DMS53 treated with DMSO at 0.1 percent for 48 hours (cell line): Measurements from ENCODE around the gene EIF3L.

Source experiments
- DNase-seq: peaks from one replicate; lab custom pipeline; 2025; ENCODE audit not compliant: unreplicated experiment; lab: John Stamatoyannopoulos, UW

The EIF3L gene

DNA sequence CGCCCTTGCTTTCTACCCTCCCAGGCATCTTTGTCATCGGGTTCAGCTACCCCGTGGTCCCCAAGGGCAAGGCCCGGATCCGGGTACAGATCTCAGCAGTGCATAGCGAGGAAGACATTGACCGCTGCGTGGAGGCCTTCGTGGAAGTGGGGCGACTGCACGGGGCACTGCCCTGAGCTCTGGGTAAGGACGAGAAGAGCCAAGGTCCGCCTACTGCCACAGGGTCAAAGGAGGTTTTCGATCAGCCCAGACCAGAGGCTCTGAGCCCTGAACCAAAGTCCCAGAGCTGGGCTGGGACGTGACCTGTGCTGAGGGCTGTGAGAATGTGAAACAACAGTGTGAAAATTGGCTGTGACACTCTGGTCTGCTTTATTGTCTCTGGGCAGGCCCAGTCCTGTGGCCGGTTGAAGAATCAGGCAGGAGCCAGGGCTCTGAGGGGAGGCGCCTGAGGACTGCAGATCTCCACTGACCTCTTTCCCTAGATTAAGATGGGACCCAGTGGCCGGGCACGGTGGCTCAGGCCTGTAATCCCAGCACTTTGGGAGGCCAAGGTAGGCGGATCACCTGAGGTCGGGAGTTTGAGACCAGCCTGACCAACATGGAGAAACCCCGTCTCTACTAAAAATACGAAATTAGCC, 32.6 kb upstream of the EIF3L start:
- DNase-seq, result no peak

DNA sequence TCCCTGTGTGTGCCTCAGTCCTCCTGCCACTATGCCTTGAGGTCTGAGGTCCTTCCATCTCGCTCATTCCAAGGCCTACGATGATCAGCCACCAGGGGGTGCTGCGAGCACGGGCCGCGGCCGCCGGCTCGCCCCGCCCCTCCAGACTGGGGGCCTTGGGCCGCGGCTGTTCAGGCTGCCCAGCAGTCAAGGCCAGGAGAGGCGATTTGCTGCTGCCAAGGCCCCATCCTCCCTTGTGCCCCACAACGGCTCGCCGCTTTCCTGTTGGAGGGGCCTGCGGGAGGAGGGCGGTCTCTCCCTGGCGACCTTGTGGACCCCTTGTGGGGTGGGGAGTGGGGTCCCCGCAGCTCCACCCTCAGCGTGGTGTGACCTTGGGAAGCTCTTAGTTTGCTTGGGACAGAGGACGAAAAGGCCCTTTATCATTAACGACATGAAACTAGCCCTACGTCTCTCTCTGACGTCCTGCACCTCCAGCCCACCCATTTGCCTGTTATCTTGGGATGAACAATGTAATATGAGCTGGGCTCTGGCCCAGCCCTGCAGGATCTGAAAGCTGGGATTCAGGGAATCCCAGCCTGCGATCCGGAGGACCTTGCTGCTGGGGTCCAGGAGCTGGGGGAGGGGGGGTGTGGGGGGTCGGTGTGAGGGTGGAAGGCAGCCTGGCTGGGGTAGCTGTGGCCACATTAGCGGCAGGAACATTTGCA, 31.4 kb upstream of the EIF3L start:
- DNase-seq, result no peak

DNA sequence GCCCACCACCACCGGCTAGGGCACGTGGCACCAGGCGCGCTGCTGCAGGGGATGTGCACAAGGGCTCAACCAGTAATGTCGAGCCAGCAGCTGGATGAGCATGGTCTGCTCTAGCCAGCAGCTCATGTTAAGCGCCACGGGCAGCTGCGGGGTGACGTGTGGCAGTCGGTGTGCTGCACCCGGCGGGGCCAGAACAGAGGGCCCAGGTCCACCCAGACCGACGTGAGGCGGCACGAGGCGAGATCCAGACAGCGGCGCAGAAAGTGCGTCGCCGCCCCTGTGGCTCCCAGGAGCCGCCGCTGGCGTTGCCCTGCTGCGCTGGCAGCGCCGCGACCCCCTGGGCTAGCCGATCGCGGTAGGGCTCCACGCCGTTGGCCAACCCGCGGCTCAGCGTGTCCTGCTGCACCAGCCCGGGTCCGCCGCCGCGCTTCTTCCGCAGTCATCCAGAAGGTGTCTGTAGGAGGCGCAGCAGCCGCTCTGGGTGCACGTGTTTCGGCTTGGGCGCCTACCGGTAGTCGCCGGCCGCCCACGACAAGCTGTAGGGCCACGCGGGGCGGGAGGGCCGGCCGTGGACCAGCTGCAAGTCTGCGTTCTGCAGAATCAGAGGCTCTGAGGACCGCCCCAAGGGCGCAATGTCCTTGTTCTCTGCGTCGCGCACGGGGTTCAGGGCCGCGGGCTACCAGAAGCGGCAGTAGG, 30.7 kb upstream of the EIF3L start:
- no peak for DNase-seq

DNA sequence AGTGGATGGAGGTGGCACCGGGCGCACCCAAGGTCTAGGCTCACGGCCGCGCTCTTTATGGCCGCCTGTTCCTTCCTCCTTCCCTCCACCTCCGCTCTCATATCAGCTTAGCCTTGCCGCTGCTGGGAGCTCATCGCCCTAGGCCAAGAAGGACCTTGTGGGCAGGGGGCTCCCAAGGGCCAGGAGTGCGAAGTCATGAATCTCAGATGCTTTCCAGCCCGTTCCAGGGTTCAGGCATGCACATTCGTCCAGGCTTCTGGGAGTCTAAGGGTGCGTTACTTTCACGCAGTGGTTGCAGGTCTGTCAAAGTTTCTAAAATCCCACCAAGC, 30.1 kb upstream of the EIF3L start:
- DNase-seq, result no peak

DNA sequence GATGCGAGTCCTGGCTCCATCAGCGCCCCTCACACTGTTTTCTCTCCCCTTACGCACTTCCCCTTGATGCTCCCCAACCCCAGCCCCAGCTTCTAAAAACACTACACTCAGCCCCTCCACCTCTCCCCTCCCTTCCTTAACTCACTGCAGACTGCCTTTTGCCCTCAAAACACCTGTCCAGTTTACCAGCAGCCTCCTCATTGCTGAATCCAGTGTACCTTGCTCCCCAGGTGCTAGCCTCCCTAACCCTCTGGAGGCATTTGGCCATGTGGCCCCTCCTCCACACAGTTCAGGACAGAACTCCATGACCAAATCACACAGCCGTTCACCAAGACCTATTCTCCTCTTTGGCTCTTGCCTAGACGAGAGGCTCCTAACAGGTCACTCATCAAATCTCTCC, 28.9 kb upstream of the EIF3L start:
- DNase-seq, result no peak

DNA sequence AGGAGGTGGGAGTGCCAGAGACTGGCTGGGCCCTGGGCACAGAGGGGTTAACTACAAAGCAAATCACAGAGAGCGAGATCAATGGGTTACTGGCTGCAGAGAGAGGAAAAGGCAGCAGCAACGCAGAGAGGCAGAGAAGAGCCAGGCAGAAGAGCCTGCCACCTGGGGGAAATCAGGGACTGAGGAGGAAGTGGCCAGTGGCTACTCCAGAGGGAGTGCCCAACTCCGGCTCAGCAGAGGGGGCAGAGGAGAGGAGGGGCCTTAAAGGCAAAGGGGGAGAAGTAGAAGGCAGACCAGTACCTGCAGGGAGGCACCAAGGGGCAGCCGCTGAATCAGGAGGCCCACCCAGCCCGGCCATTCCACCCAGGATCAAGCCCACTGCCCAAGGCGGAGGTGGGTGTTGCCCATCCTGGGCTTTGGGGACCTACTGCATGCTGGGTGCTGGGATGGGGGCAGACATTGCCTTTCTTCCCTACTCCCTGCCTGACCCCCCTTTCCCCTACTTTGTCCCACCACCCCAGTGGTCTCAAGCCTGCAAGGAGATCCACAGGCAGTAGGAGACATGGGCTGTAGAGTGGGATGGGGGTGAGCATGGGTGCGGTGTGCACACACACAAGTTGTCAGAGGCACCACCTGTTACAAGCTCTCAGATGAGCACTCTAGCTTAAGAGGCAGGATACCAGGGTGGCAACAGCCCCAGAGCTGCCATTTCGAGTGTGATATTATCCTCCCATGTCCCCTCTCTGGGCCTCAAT, 27.0 kb upstream of the EIF3L start:
- no peak for DNase-seq

DNA sequence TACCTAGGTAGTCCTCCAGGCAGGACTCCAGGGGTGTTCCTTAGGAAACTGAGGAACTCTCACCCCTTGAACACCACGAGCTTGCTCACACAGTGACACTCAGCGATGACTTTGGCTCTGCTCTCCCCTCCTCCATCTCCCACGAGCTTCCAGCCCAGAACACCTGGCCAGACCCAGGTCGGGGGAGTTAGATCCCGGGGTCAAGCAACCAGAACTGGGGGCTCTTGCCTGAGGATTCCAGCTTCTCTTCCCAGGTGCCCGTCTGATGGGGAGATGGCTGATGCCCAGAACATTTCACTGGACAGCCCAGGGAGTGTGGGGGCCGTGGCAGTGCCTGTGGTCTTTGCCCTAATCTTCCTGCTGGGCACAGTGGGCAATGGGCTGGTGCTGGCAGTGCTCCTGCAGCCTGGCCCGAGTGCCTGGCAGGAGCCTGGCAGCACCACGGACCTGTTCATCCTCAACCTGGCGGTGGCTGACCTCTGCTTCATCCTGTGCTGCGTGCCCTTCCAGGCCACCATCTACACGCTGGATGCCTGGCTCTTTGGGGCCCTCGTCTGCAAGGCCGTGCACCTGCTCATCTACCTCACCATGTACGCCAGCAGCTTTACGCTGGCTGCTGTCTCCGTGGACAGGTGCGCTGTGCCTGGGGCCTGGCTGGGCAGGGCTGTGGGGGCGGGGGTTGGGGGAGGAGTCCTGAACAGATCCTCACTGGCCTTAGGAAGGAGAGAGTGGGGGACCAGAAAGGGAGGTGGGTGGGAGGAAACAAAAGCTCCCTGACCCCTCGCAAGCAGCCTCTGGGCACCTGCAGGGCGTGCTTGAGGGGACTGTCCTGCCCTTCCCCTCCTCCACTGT, 25.9 kb upstream of the EIF3L start, which contains the start of gene GALR3:
GALR3 (plus strand) TSS at position 249 of the 852 bp plus-strand sequence; CDS start at position 274, 25 bp downstream.
- DNase-seq, result peak; percentile 49

DNA sequence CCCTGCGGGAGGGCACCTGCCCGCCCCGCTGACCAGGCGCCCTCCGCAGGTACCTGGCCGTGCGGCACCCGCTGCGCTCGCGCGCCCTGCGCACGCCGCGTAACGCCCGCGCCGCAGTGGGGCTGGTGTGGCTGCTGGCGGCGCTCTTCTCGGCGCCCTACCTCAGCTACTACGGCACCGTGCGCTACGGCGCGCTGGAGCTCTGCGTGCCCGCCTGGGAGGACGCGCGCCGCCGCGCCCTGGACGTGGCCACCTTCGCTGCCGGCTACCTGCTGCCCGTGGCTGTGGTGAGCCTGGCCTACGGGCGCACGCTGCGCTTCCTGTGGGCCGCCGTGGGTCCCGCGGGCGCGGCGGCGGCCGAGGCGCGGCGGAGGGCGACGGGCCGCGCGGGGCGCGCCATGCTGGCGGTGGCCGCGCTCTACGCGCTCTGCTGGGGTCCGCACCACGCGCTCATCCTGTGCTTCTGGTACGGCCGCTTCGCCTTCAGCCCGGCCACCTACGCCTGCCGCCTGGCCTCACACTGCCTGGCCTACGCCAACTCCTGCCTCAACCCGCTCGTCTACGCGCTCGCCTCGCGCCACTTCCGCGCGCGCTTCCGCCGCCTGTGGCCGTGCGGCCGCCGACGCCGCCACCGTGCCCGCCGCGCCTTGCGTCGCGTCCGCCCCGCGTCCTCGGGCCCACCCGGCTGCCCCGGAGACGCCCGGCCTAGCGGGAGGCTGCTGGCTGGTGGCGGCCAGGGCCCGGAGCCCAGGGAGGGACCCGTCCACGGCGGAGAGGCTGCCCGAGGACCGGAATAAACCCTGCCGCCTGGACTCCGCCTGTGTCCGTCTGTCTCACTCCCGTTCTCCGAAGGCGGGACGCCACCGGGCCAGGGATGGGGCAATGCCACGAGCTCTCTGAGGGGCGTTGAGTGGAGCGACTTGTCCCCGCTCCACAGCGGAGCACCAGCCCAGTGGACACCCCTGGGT, 24.3 kb upstream of the EIF3L start:
- no peak for DNase-seq

DNA sequence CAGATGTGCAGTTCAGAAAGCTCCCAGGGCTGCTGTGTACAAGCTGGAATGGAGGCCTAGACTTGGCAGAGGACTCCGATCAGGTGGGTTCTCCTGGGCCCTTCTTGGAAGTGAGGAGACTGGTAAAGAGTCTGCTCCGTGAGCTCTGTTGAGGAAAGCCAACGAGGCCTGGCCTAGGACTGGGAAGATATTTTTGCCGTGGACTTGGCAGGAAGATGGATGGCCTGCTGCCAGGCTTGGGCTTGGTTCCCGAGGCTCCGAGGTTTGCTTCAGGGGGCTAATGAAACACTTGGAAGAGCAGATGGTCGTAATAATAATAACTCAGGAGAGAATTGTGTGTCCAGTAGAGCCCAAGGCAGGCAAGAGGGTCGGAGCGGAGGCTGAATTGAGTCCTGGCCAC, 22.2 kb upstream of the EIF3L start:
- no peak for DNase-seq

DNA sequence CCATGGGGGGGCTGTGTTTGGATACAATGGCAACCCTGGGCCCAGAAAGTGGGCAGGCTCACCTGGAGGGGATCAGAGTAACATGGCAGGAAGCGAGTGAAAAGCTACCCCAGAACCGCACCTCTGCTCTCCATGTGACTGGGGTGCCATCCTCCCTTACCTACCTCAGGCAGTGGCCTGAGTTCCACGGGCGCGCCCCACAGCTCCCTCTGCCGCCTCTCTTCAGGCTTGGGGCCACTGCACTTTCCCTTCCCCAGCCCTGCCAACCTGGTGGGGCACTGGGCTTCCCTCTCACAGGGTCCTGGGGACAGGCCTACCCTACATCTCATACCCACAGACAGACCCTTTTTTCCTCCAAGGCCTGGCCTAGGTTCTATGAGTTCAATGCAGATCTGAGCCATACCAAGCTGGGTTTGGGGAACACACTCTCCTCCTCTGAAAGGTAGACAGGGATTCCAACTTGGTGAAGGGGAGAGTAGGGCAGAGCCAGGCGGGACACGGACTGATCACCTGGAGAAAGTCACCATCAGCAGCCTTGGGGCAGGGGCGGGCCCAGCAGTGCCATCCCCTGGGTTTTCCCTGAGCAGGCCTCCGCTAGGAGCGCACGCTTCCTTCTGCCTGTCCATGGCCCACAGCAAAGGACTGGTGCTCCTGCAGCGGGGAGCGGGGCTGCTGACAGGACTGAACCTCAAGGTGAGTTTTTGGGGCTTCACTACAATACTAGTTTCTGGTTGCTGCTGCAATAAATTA, 19.0 kb upstream of the EIF3L start:
- no peak for DNase-seq

DNA sequence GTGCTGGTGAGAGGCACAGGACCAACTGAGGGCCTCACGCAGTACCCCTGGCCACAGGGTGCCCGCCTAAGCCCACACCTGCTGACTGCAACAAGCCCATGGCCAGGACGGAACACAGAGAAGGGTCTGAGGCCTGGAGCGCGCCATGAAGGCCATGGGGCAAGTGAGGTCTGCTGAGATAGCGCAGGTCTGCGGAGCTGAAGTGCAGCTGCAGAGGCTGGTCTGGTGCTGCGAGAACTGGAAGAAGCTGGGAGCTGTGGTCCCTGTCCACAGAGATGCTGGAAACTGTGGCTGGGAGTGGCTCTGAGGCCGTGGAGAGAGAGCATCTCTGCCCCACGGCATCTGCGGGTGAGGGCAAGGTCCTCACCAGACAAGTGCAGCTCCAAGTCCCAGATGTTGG, 17.7 kb upstream of the EIF3L start:
- DNase-seq, result no peak

DNA sequence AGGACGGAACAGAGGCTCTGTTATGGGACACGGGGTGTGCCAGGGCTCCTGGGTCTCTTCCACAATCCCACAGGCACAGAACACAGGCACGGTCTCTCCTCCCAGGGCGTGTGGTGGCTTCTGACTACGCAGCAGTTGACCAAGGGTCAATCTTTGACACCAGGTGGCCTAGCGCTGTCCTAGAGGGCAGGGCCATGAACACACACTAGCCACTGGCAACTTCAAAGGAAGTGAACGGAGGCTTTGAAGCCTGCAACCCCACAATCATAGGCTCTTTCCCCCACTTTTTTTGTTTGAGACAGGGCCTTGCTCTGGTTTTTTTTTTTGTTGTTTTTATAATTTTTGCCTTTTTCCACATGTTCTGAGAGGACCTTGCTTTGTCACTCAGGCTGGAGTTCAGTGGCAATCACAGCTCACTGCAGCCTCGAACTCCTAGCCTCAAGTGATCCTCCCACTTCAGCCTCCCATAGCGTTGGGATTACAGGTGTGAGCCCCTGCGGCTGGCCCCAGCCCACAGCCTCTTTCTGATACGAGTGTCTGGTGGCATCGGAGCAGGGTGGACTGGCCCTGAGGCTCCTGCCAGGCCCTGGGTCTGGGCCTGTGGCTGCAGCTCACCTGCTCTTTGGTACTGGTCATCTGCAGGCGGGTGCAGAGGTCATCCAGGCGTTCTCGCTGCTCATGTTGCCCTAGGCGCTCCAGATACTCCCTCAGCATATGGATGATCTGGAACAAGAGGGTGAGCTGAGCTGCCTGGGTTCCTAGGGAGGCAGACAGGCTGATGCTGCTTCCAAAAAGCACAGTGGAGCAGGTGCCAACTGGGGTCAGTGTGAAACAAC, 17.0 kb upstream of the EIF3L start:
- no peak for DNase-seq

DNA sequence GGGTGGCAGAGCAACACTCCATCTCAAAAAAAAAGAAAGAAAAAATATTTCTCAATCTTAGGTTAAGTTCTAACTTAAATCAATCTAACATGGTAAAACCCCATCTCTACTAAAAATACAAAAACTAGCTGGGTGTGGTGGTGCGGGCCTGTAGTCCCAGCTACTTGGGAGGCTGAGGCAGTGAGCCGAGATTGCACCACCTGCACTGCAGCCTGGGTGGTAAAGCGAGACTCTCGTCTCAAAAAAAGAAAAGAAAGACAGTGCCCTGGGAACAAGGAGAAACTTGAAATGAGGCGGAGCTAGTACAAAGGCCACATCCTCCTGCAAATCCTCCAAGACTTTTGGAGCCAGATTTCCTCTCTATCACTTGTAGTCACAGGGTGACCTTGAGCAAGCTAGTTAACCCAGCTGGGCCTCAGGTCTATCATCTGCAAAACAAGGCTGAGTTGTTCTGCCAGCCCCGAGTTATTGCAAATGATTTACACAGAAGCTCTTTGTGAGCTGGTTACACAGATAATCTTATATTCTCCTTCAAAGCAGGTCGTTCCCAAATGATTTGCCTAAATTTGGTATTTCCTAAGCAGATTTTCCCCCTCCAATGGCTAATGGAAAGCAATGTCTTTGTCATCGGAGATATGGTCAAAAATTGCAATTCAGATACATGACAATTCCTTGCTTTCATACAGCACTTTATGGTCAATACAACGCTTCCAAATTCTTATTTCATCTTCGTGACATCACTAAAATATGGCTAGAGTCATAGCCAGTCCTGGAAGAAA, 7.0 kb upstream of the EIF3L start:
- DNase-seq, result no peak

DNA sequence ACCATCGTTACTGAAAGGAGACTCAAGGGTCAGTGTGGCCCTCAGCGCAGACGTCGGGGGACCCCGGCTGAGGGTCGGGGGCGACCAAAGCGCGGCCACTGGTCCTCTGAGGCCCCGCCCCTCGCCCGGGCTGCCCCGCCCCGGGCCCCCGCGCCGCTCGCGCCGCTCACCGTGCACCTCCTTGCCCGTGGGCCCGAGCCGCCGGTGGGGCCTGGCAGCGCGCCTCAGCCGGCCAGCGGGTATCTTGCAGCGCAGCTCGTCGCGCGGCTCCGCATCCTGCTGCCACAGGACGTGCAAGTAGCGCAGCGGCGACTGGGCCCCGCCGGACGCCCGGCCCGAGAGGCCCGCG, 5.5 kb upstream of the EIF3L start:
- no peak for DNase-seq

DNA sequence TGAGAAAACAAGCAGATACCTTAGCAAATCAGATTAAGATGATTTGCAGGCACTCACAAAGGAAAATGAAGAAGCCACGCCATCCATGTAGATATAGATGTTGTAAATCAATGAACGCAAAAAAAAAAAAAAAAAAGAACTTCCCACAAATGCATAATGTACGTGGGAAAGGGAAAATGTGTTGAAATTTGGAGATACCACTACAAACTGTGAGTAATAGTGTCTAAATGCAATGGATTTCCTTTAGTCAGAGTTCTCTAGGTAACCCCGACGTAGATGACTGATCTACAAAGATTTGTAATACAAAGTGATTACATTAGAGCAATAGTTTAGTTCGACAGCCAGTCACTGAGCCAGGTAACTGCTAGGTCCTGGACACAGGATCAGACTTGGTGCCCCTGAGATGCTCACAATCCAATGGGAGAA, 4.3 kb upstream of the EIF3L start:
- DNase-seq, result no peak

DNA sequence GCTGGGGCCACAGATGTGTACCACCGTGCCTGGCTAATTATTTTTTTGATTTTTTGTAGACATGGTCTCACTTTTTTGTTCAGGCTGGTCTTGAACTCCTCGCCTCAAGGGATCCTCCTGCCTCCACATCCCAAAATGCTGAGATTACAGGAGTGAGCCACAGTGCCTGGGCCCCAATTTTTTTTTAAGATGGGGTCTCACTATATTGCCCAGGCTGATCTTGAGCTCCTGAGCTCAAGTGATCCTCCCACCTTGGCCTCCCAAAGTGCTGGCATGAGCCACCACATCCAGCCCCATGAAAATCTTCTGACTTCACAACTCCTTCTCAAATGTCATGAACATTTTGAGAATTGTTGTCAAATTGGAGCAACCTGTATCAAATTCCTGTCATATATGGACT, 2.8 kb upstream of the EIF3L start:
- DNase-seq, result no peak

DNA sequence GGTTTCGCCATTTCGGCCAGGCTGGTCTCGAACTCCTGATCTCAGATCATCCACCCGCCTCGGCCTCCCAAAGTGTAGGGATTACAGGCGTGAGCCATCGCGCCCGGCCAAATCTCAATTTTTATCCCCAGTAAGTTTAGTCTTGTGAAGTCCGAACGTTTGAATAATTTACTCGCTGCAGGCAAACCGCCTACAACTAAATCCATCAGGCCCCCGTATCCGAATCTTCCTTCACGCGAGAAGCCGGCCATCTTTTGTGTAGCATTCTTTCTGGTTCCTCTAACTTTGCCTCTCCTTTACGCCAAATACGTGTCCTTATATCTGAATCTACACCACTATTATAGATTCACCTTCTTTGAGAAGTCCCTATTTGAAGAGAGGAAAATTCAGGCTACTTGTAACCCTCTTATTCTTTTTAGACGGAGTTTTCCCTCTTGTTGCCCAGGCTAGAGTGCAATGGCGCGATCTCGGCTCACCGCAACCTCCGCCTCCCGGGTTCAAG, 581 bp upstream of the EIF3L start:
- DNase-seq, result no peak
